HG03045 (cell line): ENCODE results near the gene CLOCK.

Experiments
- ATAC-seq: cut with Tn5 transposase; IDR thresholded peaks from one replicate; pipeline ENCODE4 v1.9.1; 2021; ENCODE audit warnings: mild to moderate bottlenecking, moderate library complexity; ENCODE audit not compliant: unreplicated experiment

CLOCK gene

DNA sequence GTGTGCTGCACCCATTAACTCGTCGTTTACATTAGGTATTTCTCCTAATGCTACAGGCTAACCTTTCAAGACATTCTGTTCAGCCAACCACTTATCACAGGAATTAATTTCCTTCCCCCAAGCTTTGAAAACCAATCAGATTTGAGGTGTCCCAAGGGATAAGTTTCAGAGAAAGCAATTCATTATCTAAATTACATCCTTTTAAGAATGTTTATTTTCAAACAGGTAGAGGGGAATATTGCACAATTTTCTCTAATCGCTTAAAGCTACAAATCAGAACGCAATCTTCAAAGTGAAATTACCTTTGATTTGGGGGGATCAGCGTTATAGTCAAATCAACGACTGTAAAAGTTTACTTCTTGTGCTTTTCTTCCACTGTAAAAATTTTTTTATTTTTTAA, 1.6 kb downstream of the CLOCK start:
- no peak for ATAC-seq

DNA sequence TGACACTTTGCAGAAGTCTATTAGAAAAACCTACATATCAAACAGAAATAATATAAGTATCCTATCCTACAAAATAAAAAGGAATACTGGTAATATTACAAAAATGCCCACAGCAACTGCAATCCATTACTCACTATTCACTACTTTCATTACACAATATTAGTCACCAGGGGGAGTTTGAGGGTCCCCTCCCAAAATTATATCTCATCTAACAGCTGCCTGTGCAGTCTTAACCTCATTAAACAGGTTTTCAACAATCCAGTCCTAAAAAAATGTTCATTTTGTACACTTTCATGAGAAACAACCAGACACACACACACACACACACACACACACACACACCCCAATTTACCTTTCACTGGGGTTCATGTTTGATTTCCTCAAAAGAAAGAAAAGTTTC, 2.9 kb downstream of the CLOCK start:
- ATAC-seq, result no peak

DNA sequence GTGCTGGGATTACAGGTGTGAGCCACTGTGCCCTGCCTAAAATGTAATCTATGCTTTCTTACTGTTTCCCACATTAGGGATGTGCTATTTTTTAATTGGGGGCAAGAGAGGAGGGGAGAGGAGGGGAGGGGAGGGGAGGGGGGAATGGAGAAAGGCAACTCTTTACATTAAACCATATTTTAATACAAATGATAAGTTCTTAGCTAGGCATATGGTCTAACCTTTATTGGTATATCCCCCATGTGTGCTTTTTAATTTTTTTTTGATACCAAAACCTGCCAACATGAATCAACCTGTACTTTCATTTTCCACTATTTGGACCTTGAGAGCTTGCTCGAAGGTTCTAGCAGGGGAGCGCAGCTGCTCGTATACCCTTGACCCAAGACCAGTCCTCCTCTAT, 6.4 kb downstream of the CLOCK start:
- ATAC-seq, result no peak

DNA sequence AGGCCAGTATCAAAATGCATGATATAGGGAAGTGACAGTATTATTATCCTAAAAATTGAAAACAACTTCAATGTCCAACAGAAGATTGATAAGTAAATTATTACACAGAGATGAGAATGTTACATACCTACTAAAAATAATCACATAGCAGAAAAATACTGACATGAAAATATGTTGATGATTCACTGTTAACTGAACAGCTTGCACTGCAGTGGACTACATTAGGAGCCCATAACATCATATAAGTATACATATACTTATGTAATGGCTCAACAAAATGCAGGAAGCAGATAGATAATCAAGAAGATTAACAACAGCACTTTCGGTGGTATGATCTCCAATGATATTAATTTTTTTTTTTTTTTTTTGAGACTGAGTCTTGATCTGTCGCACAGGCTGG, 7.1 kb downstream of the CLOCK start:
- ATAC-seq, result no peak

DNA sequence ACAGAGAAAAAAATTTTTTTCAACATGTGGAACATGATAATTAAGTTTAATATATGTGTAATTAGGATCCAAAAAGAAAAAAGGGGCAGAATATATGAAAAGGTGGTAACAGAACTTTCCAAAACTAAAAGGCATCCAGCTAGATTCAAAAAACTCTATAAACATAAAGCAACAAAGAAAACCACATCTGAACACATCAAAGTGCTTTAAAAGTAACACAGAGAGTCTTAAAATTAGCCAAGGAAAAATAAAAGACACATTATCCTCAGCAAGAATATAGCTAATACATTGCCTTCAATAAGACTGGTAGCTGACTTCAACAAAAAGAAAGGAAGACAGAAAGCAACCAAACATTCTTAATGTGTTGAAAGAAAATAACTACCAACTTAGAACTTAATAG, 8.2 kb downstream of the CLOCK start:
- ATAC-seq, result no peak

DNA sequence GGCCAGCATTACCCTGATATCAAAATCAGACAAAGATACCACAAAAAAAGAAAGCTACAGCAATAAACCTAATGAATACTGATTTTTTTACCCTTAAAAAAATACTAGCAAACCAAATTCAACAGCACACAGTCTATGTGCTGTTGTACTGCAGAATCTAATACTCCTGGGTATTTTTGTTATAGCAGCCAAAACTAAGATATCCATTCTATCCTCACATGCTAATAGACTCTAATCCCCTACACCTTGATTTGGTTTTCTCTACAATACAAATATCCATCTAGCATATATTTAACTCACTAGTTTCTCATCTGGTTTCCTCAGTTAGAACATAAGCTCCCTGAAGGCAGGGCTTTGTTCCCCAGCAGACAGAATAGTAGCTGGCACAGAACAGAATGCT, 12.4 kb downstream of the CLOCK start:
- ATAC-seq, result no peak

DNA sequence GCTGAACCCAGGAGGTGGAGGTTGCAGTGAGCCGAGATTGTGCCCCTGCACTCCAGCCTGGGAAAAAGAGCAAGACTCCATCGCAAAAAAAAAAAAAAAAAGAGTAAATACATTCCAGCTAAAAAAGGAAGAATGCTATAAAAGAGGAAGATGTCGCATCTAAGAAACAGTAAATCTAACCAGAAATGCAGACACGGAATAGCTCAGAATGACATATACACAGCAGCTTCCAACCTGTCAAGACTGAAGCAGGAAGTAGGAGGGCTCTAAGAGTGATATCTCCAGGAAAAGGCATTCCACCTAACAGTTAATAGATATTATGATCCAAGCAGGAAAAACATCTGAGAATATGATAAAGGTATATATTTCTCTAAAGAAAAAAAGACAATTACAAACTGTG, 16.0 kb downstream of the CLOCK start:
- ATAC-seq, result no peak

DNA sequence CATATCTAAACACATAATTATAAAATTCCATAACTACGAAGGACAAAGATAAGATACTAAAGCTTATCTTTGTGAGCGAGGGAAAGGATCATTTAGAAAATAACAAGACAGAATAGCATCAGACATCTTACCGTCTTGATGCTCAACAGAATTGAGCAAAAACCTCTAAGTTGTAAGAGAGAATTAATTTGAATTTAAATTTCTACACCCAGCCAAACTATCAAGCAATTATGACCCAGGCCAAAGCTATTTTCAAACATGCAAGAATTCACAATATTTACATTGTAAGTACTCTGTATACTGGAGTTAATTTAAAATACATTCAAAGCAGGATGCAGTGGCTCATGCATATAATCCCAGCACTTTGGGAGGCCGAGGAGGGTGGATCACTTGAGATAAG, 16.5 kb downstream of the CLOCK start:
- ATAC-seq, result no peak

DNA sequence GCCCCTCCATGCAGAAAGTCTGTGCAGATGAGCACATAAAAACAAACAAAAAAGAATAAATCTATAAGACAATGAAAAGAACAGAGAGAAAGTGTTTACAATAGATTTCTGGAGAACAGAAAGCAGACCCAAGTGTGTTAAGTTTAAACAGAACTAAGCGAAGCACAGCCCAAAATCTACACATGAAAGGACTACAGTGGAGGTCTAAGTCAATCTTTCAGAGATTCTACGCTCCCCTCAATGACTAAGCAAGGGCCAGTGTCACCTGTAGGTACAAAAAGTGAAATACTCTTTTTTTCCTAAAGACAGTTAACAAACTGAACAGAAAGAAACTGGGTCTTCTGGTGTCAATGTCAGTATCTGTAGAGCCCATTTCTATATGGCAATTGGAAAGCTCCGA, 18.2 kb downstream of the CLOCK start:
- ATAC-seq, result no peak

DNA sequence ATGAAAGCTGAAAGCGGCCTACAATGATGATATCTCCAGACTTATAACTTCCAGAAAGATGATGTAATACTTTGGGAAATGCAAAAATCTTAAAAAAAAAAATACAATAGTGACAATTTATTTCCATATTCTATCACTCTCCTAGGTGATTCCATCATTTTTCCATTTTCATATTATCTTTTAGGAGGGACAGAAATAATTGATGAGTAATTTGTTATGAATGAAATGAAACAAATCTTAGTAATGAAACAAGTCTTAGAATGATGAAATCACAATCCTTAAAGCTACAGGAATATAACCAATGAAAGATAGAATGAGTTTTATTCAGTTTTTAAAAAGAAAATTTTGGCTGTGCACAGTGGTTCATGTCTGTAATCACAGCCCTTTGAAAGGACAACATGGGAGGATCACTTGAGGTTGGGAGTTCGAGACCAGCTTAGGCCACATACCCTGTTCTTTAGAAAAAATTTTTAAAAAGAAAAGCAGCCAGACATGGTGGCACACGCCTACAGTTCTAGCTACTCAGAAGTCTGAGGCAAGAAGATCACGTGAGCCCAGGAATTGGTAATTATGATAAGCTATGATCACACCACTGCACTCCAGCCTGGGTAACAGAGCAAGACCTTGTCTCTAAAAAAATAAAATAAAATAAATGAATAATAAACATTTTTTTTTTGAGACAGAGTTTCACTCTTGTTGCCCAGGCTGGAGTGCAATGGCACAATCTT, 21.7 kb downstream of the CLOCK start:
- no peak for ATAC-seq

DNA sequence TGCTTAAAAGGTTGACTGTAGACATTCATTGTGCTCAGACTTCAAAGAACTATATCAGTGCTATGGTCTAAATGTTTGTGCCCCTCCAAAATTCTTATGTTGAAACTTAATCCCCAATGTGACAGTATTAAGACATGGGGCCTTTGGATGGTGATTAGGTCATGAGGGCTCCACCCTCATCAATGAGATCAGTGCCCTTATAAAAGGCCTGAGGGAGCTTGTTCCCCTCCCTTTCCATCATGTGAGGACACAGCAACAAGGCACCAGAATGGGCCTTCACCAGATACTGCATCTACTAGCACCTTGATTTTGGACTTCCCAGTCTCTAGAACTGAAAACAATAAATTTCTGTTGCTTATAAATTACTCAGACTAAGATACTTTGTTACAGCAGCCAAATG, 28.3 kb downstream of the CLOCK start:
- ATAC-seq, result no peak

DNA sequence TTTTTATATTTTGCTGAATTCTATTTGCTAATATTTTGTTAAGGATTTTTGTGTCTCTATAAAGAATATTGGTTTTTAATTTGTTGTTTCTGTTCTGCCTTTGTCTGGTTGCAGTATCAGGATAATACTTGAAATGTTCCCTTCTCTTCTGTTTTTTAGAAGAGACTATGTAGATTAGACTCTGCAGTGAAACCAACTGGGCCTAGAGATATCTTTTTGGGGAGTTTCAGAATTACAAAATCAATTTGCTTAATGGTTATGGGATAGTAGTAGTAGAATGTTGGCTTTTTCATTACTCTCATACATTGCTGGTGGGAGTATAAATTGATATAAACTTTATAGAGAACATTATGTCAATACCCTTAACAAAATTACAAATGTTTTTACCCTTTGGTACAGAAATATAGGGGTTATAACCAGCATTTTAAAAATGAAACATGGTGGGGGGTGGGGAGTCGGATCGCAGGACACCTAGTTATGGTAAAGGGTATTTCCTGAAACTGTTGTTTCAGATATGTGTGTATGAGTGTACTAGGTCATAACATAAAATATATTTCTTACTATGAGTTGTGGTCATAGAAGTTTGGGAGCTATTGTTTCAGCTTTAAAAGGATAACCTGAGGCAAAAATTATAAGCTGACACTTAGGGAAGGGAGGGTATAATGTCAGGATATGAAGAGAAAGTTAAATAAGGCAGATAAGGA, 29.0 kb downstream of the CLOCK start:
- peak; percentile 67 for ATAC-seq

DNA sequence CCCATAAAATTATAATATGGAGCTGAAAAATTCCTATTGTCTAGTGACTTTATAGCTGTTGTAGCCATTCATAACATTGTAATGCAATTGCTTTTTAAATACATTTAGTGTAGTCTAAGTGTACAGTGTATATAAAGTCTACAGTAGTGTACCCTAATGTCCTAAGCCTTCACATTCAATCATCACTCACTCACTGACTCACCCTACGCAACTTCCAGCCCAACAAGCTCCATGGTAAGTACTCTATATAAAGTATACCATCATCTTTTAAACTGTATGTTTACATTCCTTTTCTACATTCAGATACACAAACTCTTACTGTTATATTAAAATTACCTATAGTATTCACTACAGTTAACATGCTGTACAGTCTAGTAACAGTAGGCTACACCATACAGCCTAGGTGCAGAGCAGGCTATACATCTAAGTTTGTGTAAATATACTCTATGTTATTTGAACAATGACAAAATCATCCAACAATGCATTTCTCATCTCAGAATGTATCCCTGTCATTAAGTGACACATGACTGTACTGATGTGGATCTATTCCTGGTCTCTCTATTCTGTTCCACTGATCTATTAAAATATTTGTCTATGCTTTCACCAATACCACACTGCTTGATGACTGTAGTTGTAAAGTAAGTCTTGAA, 33.7 kb downstream of the CLOCK start:
- no peak for ATAC-seq

DNA sequence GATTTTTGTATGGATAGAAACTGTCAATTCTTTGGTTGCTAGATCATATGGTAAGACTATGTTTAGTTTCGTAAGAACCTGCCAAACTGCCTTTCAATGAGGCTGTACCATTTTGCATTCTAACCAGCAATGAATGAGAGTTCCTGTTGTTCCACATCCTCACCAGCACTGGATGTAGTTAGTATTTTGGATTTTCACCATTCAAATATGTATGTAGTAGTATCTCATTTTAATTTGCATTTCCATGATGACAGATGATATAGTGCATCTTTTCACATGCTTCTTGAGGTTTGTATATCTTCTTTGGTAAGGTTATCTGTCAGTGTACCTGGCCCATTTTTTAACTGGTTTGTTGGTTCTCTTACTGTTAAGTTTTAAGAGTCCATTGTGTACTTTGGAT, 34.6 kb downstream of the CLOCK start:
- ATAC-seq, result no peak

DNA sequence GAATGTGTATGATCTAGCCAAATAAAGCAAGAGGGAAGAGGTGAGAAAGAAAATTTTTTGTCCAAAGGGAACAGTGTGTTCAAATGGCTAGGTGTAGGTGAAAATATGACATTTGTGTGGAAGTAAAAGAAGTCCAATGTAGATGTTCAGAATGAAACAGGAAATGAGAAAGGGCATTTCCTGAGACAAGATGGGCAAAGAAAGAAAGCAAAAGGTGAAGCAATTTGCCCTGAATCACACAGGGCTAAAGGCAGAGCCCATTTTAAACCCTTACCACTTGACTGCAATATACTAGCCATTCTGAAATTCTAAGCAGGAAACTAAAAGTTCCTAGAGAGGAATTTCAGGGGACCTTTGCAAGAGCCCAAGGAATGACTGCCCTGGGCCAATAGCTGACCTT, 36.0 kb downstream of the CLOCK start:
- no peak for ATAC-seq

DNA sequence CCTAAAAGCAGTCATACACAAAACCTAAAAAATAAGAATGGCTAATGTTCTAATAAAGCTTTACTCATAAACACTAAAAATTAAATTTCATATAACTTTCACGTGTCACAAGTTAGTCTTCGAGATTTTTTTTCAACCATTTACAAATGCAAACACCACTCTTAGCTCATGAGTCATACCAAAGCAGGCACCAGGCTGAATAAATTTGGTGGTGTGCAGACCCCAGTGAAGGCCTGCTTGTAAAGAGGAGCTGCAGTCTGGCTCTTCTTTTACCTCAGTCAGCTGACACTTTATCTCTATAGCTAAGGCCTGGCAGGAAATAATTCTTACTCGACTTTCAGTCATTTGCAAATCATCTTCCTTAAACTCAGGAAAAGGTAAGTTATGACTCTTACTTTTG, 37.4 kb downstream of the CLOCK start:
- no peak for ATAC-seq

DNA sequence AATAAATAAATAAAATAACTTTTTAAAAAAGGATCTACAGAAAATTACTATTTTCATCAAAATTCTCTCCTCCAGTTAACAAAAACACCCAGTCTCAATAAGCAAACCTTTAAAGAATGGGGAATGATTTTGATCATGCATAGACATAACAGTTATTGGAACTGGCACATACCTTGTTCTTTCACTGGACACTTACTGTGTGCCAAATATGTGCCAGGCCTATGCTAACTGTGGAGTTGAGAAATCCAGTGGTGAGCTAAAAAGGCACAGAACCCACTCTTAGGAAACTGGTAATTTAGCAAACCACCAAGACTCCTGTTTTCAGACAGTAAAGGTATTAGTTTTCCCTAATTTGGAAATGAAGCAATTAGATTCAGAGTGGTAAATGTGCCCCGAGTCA, 39.1 kb downstream of the CLOCK start:
- no peak for ATAC-seq

DNA sequence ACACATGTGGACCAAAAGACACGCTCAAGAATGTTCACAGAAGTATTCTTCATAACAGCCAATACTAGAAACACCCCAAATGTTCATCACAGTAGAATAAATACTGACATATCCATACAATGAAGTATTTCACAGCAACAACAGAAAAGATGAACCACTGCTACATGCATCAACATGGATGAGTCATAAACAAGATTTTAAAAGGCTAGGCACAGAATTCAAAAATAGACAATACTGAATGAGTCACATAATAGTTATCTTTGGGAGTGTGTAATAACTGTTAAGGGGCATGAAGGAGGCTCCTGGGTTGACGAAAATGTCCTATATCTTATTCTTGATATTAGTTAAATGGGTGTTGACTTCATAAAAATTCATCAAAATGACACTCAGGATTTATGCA, 43.5 kb downstream of the CLOCK start:
- no peak for ATAC-seq

DNA sequence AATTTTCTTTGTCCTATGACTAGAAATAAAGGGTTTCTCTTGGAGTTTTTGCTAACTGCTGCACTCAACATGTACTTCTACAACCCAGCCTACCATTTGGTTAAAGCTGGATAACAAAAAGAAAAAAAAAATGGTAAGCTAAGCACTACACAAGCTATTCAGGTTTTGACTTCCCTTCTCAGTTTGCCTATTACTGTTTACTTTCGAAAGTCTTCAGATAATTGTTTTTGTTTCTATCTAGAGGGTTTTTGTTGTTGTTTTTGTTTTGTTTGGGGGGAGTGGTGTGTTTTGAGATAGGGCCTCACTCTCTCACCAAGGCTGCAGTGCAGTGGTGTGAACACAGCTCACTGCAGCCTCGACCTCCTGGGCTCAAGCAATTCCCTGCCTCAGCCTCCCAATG, 46.6 kb downstream of the CLOCK start:
- ATAC-seq, result peak; percentile 57

DNA sequence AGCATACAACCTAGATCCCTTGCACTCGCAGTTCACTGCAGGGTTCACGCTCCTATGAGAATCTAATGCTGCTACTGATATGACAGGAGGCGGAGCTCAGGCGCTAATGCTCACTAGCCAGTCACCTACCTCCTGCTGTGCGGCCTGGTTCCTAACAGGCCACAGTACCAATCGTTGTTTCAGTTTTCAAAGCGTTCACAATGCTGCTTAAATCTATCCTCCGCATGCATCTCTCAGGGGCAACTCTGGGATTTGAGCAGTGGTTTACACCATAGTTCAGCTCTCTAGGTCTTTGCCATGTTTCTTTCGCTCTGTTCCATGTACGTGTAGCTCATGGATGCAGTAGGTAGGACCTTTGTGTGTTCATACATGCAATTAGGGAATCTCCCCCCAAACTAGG, 47.2 kb downstream of the CLOCK start:
- no peak for ATAC-seq

DNA sequence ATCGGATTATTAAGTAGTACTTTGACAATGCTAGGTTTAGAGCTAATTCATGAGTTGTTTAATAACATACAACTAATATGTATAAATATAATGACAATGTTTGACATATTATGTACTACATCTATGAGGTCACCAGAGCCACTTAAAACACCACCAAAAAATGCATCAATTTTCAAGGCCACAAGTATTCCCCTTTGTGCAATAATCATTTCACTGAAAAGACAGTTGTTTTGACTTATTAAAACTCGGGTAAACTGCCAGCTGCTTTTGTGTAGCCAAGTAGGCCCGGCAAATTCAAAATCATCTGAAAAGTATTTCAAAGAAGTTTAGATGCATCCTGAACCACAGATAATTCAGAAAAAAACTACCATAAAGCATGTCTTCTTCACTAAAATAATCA, 48.7 kb downstream of the CLOCK start:
- no peak for ATAC-seq

DNA sequence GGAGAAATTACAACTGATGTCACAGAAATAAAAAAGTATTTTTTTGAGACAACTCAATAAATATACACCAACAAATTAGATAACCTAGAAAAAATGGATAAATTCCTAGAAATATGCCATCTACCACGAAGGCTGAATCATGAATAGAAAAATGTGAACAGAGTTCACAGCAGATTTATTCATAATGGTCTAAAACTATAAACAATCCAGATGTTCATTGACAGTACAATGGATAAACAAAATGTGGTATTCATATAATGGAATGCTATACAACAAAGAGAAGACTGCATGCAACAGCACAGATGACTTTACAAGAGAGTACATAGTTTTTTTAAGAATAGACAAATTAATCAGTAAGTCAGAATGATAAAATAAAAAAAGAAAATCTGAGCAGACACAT, 55.2 kb downstream of the CLOCK start:
- no peak for ATAC-seq
